Endothelial cell of umbilical vein (primary cell): ENCODE data around the gene NMT1. TPM values are rescaled to one million over a fixed set of nuclear protein-coding genes. Genes with fewer than 3 reads are reported as not detected.
A peak's percentile ranks its signal among the peaks of the same experiment; 100 is the strongest.

ENCODE experiments used
- BruUV-seq: library from RNA; stranded (reverse); fragments of 400-500 nt; replicated peaks from 2 replicates; lab custom pipeline; 2021; lab: Mats Ljungman, UMichigan
- CTCF ChIA-PET: fragments of 300-600, 350-600 bp; sonication (Branson Sonifier 250); formaldehyde crosslinking; loops from one replicate; lab custom pipeline; 2021; ENCODE audit warnings: antibody characterized with exemption, inconsistent platforms; lab: Charles Lee
- POLR2A ChIA-PET: fragments of 300-600, 350-600 bp; sonication (Branson Sonifier 250); formaldehyde crosslinking; loops from one replicate; lab custom pipeline; 2021; ENCODE audit warnings: antibody characterized with exemption, inconsistent platforms; lab: Charles Lee
- DNase-seq: peaks from one replicate; pipeline ENCODE4 v3.0.0-alpha.2; 2011; ENCODE audit warnings: low read depth, low spot score
- FAIRE-seq: peaks from 2 replicates; lab custom pipeline; 2011; peaks lifted over from hg19 to GRCh38; lab: Jason Lieb, UNC
- H2AFZ ChIP-seq: 2 replicates; pipeline ENCODE4 v1.6.0; 2012; ENCODE audit warnings: low read depth, low read length, control low read depth, inconsistent platforms
- H3K27ac ChIP-seq: 2 replicates; pipeline ENCODE4 v1.5.1; 2011; ENCODE audit warnings: low read depth, mild to moderate bottlenecking, control low read depth, low read length, moderate library complexity; ENCODE audit not compliant: insufficient read depth
- H3K27me3 ChIP-seq, 2 experiments: 2 replicates each; pipeline versions ENCODE4 v1.6.0 to v1.6.1; 2011; ENCODE audit warnings: low read length in 2 of 2, mixed read lengths in 1 of 2; ENCODE audit not compliant: control insufficient read depth in 2 of 2, insufficient read depth in 2 of 2
- H3K36me3 ChIP-seq, 2 experiments: 2 replicates in 1 of 2; 3 replicates in 1 of 2; pipeline ENCODE4 v1.5.1; 2011; ENCODE audit warnings: low read length in 2 of 2, mild to moderate bottlenecking in 1 of 2, moderate library complexity in 1 of 2; ENCODE audit not compliant: control insufficient read depth in 2 of 2, insufficient read depth in 2 of 2; ENCODE audit errors: extremely low read depth in 1 of 2
- H3K4me1 ChIP-seq: 3 replicates; pipeline ENCODE4 v1.5.1; 2011; ENCODE audit warnings: mild to moderate bottlenecking, low read length; ENCODE audit not compliant: control insufficient read depth, insufficient read depth; ENCODE audit errors: extremely low read depth
- H3K4me2 ChIP-seq: 2 replicates; pipeline ENCODE4 v1.6.1; 2011; ENCODE audit warnings: low read length, control low read depth, mixed read lengths; ENCODE audit not compliant: insufficient read depth
- H3K4me3 ChIP-seq, 3 experiments: fragments of 200-600 bp in 1 of 3; sonication (generic), shearing (Covaris generic) in 1 of 3; replicated peaks in 1 of 3; 2 replicates each; pipeline ENCODE4 v1.5.1; 2011 to 2016; ENCODE audit warnings: control low read depth in 3 of 3, low read length in 3 of 3, mild to moderate bottlenecking in 2 of 3, inconsistent platforms in 1 of 3, low read depth in 1 of 3, moderate library complexity in 1 of 3; ENCODE audit not compliant: insufficient read depth in 1 of 3
- H3K79me2 ChIP-seq: 2 replicates; pipeline ENCODE4 v1.6.0; 2012; ENCODE audit warnings: low read length, inconsistent platforms; ENCODE audit not compliant: control insufficient read depth, insufficient read depth
- H3K9ac ChIP-seq: replicated peaks from 2 replicates; pipeline ENCODE3; 2011; ENCODE audit warnings: low read length, control low read depth; ENCODE audit not compliant: insufficient read depth; ENCODE audit errors: extremely low read depth
- H3K9me1 ChIP-seq: replicated peaks from 3 replicates; pipeline ENCODE4 v1.6.0; 2011; ENCODE audit warnings: mild to moderate bottlenecking, low read length; ENCODE audit not compliant: control insufficient read depth, insufficient read depth; ENCODE audit errors: extremely low read depth
- H3K9me3 ChIP-seq: replicated peaks from 2 replicates; pipeline ENCODE4 v1.5.1; 2012; ENCODE audit warnings: low read length, inconsistent platforms; ENCODE audit not compliant: control insufficient read depth, insufficient read depth
- H4K20me1 ChIP-seq: replicated peaks from 2 replicates; pipeline ENCODE3; 2011; ENCODE audit warnings: mild to moderate bottlenecking, low read length; ENCODE audit not compliant: control insufficient read depth, insufficient read depth; ENCODE audit errors: extremely low read depth
- CTCF ChIP-seq, 2 donors: IDR thresholded peaks; 1 replicate in 1 of 2; 2 replicates in 1 of 2; pipeline ENCODE4 v1.5.1; 2011; ENCODE audit warnings: low read length in 2 of 2, mild to moderate bottlenecking in 2 of 2, moderate library complexity in 2 of 2, control low read depth in 1 of 2, inconsistent platforms in 1 of 2, low read depth in 1 of 2; ENCODE audit not compliant: insufficient read depth in 1 of 2; ENCODE audit errors: extremely low read depth in 1 of 2
- MAX ChIP-seq: IDR thresholded peaks from 2 replicates; pipeline ENCODE4 v1.6.1; 2011; ENCODE audit not compliant: insufficient read depth, insufficient read length
- dilution Hi-C: fragments of 300-500 bp; cut with MboI; formaldehyde crosslinking; loops from one replicate; pipeline ENCODE4 v1.15.0; 2019; ENCODE audit warnings: low sequenced_read_pairs; ENCODE audit not compliant: extremely low pct_ligation_motif_present
- intact Hi-C: fragments of 100-400 bp; cut with micrococcal nuclease; formaldehyde crosslinking; loops from one replicate; pipeline ENCODE4 v1.10.0; 2022
- polyA plus RNA-seq, 4 experiments: library from polyadenylated mRNA; depleted of rRNA in 3 of 4; stranded (reverse) in 3 of 4; unstranded in 1 of 4; fragments of >200 nt; gene quantifications; 2 replicates each; pipeline versions ENCODE4 v1.2.1 to v1.2.3, GENCODE V29; 2011 to 2012; ENCODE audit warnings: missing spikeins in 1 of 4
- total RNA-seq: library from RNA; stranded (reverse); gene quantifications from 2 replicates; pipeline ENCODE4 v1.2.3, GENCODE V29; 2021

NMT1 gene
- total and polyA plus RNA-seq, 2 donors (not counting 3 experiments of a cell fraction or from before 2014, with no cell fraction given) = 37.6 to 135 TPM

GRCh38 chr17:45048795-45049563 is 12.1 kb upstream of the NMT1 start:
- H3K4me1 ChIP-seq = peaks cover 16% of the 10 kb centered on the region
- POLR2A ChIA-PET = interaction anchor here (0.6 to 0.7 kb wide), 2 partner anchors 11 to 45 kb away, joined by 3 read pairs; no protein-coding TSS in a partner anchor
- dilution Hi-C loops (no loop called here), intact Hi-C loops (no loop called here)
- H3K4me2 ChIP-seq = no peak overlapping the region
- no peaks in the 10 kb centered on the region for H3K36me3 ChIP-seq
- FAIRE-seq (no peak), DNase-seq (no peak)
- TF ChIP-seq MAX (no peak), CTCF (IDR thresholded peaks at IDR 0.05; ENCODE audit: extremely low read depth in 1 of 2, insufficient read depth in 1 of 2, low read depth in 1 of 2, low read length in 2 of 2) (peak in 1 of 2 donors; percentile 16)
- no peaks in the 10 kb centered on the region for H3K9me1 ChIP-seq
- H3K4me3 ChIP-seq = no peak overlapping the region
- CTCF ChIA-PET = interaction anchor here (0.6 to 2.9 kb wide), 8 partner anchors 9 to 129 kb away, joined by 3 to 10 read pairs (median 6); partner anchors contain the start of genes ACBD4 and NMT1
- H3K9ac ChIP-seq = no peak overlapping the region
- no peaks in the 10 kb centered on the region for H3K9me3 ChIP-seq
- H3K27ac ChIP-seq = no peak overlapping the region
- peaks cover 25% of the 10 kb centered on the region for H3K79me2 ChIP-seq
- no peaks in the 10 kb centered on the region for H3K27me3 ChIP-seq
- no peak overlapping the region for H2AFZ ChIP-seq
- no TSS peak for BruUV-seq
- H4K20me1 ChIP-seq = no peaks in the 10 kb centered on the region
